Measurements from ENCODE around the gene NCL.
A peak's percentile ranks its signal among the peaks of the same experiment; 100 is the strongest.

GRCh38 chr2:231411831-231412617, 52.3 kb downstream of the NCL start:
- peak; percentile 65 for TF ChIP-seq CTCF (IDR thresholded peaks at IDR 0.05; ENCODE audit: insufficient read depth, low read length, poor library complexity, severe bottlenecking)
- TF ChIP-seq EZH2phosphoT487 (conservative IDR thresholded peaks at IDR 0.05; ENCODE audit: low read length) = no peak

Measured in SU-DHL-6 (cell line).